UCSD-AML1 (cell line): ENCODE data around the gene REN.

Source experiments
- DNase-seq: peaks from one replicate; lab custom pipeline; 2025; ENCODE audit not compliant: unreplicated experiment; lab: John Stamatoyannopoulos, UW

Gene REN

DNA sequence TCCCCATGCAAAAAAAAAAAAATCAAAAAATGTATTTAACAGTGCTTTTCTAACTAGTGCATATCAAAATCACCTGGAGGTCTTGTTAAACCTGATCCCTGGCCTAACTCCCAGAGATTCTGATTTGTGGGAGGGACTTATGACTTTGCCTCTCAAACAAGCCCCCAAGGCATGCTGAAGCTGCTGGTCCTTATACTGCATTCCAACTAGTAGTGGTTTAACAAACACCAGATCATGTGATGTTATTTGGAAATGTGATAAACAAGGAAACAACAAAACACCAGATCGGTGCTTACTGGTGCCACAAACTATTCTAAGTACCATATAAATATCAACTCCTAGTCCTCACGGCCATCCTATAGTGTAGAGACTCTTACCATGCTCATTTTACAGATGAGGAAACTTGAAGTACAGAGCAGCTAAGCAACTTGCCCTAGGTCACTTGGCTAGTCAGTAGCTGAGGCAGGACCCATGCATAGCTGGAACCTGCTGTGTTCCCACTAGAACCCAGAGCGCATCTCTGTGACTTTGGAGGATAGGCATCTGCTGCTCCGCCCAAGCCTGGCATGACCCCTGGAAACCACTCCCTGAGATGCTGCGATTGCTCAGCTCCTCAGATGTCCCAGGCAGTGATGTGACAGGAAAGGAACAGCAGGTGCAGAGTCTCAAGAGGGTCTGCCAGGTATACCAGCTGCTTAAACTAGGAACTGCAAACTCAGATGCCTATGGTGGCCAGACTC, 55.1 kb downstream of the REN start:
- no peak for DNase-seq

DNA sequence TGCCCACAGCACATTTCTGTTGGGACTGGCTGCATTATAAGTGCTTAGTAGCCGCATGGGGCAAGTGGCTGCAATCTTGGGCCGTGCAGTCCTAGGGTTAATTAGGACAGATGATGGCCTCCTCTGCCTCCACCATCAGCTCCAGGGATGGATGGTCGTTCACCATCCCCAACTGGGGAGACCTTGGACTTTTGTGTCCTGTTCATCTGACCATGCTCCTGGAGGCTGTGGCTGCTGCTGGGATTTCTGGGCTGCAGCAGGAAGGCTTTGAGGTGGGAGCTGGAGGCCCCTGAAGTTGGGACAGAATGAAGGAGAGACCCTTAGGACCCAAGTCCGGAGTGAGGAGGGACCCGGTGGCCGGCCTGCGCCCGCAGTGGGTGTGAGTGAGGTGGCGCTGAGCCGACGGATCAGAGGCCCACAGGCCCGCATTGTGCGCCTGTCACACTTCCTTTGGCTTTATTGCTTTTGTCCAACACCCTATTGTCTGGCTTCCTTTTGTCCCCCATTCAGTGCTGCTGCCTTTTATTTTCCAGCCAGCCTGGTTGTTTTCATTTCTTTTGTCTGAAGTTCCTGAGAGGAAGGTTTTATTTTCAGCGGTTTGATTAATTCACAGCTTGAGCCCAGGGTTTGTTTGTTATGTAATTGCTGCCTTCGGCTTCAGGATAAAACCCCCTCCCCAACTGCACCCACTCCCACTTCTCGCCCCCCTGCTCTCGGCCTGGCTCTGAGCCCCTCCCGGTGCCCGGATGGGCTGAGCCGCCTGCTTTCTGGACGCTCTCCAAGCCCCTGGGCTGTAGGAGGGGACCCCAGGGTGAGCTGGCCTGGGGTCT, 57.6 kb downstream of the REN start:
- no peak for DNase-seq

DNA sequence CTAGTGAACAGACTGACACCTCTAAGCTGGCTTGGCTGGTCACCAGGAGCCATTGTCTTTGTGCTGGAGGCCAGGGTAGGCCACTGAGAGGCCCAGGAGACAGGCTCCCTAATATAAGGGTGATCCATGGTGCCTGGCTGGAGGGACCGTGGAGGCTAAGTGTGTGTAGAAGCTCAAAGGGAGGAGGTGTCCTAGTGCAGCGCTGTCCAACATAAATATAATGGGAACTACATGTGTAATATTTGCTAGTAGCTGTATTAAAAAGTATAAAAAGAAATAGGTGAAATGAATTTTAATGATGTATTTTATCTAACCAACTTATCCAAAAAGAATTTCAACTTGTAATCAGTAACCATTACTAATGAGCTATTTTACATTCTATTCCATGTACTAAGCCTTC, 58.2 kb downstream of the REN start:
- no peak for DNase-seq

DNA sequence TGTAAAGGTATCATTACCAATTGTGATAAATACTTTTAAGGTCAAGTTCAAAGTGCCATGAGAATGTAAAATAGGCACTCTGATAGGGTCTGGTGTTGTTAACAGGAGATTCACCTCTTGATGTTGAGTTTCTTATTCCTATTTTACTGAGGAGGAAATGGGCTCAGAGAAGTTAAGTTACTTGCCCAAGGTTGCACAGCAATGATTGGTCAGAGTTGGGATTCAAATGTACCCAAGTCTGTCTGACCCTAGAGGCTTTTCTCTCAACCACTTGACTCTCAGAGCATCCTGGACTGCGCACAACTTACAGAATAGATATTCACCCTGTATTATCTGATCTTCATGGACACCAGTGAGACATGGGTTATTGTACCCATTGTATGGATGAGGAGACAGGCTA, 59.3 kb downstream of the REN start:
- DNase-seq, result no peak

DNA sequence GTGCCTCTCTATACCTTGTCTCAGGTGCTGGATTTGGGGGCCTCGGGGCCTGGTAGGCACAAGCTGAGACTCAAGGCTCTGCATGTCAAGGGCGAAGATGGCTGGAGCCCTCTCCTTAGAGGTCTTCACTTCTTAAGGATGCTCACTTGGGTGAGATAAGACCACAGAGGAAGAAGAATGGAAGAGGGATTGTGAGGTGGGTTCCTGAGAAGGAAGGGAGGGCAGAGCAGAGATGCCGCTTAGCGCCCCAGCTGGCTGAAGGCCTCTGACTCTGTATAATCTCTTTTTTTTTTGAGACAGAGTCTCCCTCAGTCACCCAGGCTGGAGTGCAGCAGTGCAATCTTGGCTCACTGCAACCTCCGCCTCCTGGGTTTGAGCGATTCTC, 61.0 kb downstream of the REN start:
- no peak for DNase-seq
